ENCODE results near the gene NMRK2.

GRCh38 chr19:3908266-3909054 lies 24.4 kb upstream of the NMRK2 start:
- TF ChIP-seq ATF2 (CRISPR knock-in tag; IDR thresholded peaks at IDR 0.05), result no peak
- no peak for TF ChIP-seq CTCF (CRISPR knock-in tag; IDR thresholded peaks at IDR 0.05)
- TF ChIP-seq FOSL1 (CRISPR knock-in tag; IDR thresholded peaks at IDR 0.05; ENCODE audit: borderline replicate concordance), result no peak
- no peak for TF ChIP-seq TCF7L2 (IDR thresholded peaks at IDR 0.05; ENCODE audit: low read depth, low read length)
- TF ChIP-seq ZNF224 (CRISPR knock-in tag; IDR thresholded peaks at IDR 0.05), result no peak
- TF ChIP-seq MNT (IDR thresholded peaks at IDR 0.05), result no peak
- no peak for TF ChIP-seq TBL1XR1 (IDR thresholded peaks at IDR 0.05; ENCODE audit: borderline replicate concordance, low read length, partially characterized antibody)
- TF ChIP-seq HMG20B (CRISPR knock-in tag; conservative IDR thresholded peaks at IDR 0.05), result no peak
